OCI-LY7 (cell line): Measurements from ENCODE around the gene MAP3K20. TPM values are rescaled to one million over a fixed set of nuclear protein-coding genes. Genes with fewer than 3 reads are reported as not detected.
A peak's percentile ranks its signal among the peaks of the same experiment; 100 is the strongest.

ENCODE experiments used
- BruUV-seq: library from RNA; stranded (reverse); fragments of 400-500 nt; replicated peaks from 2 replicates; lab custom pipeline; 2021; lab: Mats Ljungman, UMichigan
- CTCF ChIA-PET: fragments of 300-600 bp; sonication (Branson Sonifier 250); formaldehyde crosslinking; loops from one replicate; lab custom pipeline; 2022; ENCODE audit warnings: antibody characterized with exemption; ENCODE audit not compliant: unreplicated experiment; lab: Charles Lee
- POLR2A ChIA-PET: fragments of 300-600 bp; sonication (Branson Sonifier 250); formaldehyde crosslinking; loops from one replicate; lab custom pipeline; 2022; ENCODE audit warnings: antibody characterized with exemption; lab: Charles Lee
- DNase-seq: peaks from one replicate; pipeline ENCODE4 v3.0.0-alpha.2; 2015; ENCODE audit warnings: low spot score
- H2AFZ ChIP-seq: fragments of 200-600 bp; sonication (generic), shearing (Covaris generic); 2 replicates; pipeline ENCODE4 v1.6.1; 2014; ENCODE audit warnings: mild to moderate bottlenecking, antibody characterized with exemption, low read length, moderate library complexity
- H3K27ac ChIP-seq: fragments of 200-600 bp; sonication (generic); 2 replicates; pipeline ENCODE4 v1.5.1; 2014; ENCODE audit warnings: mixed run types, low read depth, mild to moderate bottlenecking, moderate library complexity, low read length, inconsistent platforms; ENCODE audit not compliant: poor library complexity, severe bottlenecking
- H3K36me3 ChIP-seq: fragments of 200-600 bp; sonication (generic); 2 replicates; pipeline ENCODE4 v1.6.1; 2014; ENCODE audit warnings: mild to moderate bottlenecking, antibody characterized with exemption, low read length, moderate library complexity, mixed read lengths; ENCODE audit not compliant: insufficient read depth
- H3K4me1 ChIP-seq: fragments of 200-600 bp; sonication (generic); 2 replicates; pipeline ENCODE4 v1.5.1; 2014; ENCODE audit warnings: mild to moderate bottlenecking, low read length; ENCODE audit not compliant: insufficient read depth, poor library complexity, severe bottlenecking
- H3K4me2 ChIP-seq: fragments of 200-600 bp; sonication (generic); 2 replicates; pipeline ENCODE4 v1.6.1; 2014; ENCODE audit warnings: mild to moderate bottlenecking, low read length
- H3K4me3 ChIP-seq: fragments of 200-600 bp; sonication (generic); 2 replicates; pipeline ENCODE4 v1.5.1; 2014; ENCODE audit warnings: mild to moderate bottlenecking, low read depth, low read length; ENCODE audit not compliant: poor library complexity, severe bottlenecking
- H3K79me2 ChIP-seq: fragments of 200-600 bp; sonication (generic); 2 replicates; pipeline ENCODE4 v1.6.1; 2016; ENCODE audit warnings: low read depth, mild to moderate bottlenecking, low read length, moderate library complexity, mixed read lengths; ENCODE audit not compliant: insufficient read depth
- H3K9me2 ChIP-seq: fragments of 200-600 bp; sonication (generic); 2 replicates; pipeline ENCODE4 v1.6.1; 2016; ENCODE audit warnings: mild to moderate bottlenecking, low read length, mixed read lengths; ENCODE audit not compliant: insufficient read depth
- H3K9me3 ChIP-seq: fragments of 200-600 bp; sonication (generic); 2 replicates; pipeline ENCODE4 v1.6.1; 2014; ENCODE audit warnings: mild to moderate bottlenecking, mixed run types, low read length, mixed read lengths
- H4K20me1 ChIP-seq: fragments of 200-600 bp; sonication (generic); 2 replicates; pipeline ENCODE4 v1.6.1; 2014; ENCODE audit warnings: mild to moderate bottlenecking, antibody characterized with exemption, low read length, moderate library complexity, mixed read lengths; ENCODE audit not compliant: insufficient read depth
- EZH2phosphoT487 ChIP-seq: fragments of 200-600 bp; sonication (generic); IDR thresholded peaks from 2 replicates; pipeline ENCODE4 v1.6.1; 2018; ENCODE audit warnings: low read depth, borderline replicate concordance, mild to moderate bottlenecking, mixed run types, antibody characterized with exemption, low read length, moderate library complexity, mixed read lengths
- intact Hi-C: fragments of 100-400 bp; cut with micrococcal nuclease; formaldehyde crosslinking; loops from one replicate; pipeline ENCODE4 v1.10.0; 2022; ENCODE audit not compliant: unreplicated experiment
- total RNA-seq, 2 experiments: library from RNA; depleted of rRNA in 1 of 2; stranded (reverse); fragments of >200 nt in 1 of 2; shearing (Covaris generic) in 1 of 2; gene quantifications; 2 replicates each; pipeline ENCODE4 v1.2.3, GENCODE V29; 2014 to 2022
- TF ChIP-seq, protein P1 (sequence below): fragments of 200-600 bp; sonication (generic); conservative IDR thresholded peaks from 2 replicates; pipeline ENCODE4 v1.5.1; 2014; ENCODE audit warnings: mild to moderate bottlenecking, antibody characterized with exemption, low read length, moderate library complexity, mixed read lengths

Gene MAP3K20
- total RNA-seq, 2 experiments from 2014 or later: 8.2 to 17.9 TPM

DNA sequence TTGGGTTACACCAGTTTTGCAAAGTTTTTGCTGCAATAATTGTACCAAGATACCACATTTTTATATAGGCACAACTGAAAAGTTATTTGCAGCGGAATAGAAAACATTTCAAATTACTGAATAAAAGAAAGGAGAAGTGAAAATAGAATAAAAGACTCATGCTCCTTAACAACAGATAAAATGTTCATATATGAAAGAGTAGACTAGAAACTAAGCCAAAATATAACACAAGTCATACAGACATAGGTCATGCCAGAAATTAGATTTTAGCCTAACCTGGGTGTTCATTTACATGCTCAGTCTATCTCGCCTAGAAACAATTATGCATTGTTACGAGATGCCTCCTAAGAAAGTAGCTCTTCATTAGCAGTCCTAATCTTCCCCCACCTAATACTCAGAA, 16.4 kb upstream of the MAP3K20 start:
- POLR2A ChIA-PET: interaction anchor here (0.6 to 2.8 kb wide), 4 partner anchors 12 to 24 kb away, joined by 3 to 12 read pairs (median 4); no protein-coding TSS in a partner anchor
- Histone ChIP-seq H4K20me1 (no peaks in the 10 kb centered on the region), H3K4me1 (peaks cover 23% of the 10 kb centered on the region), H3K36me3 (no peaks in the 10 kb centered on the region), H3K9me3 (no peaks in the 10 kb centered on the region), H3K4me2 (peak overlapping the region; percentile 57), H3K79me2 (no peaks in the 10 kb centered on the region), H3K27ac (peak overlapping the region; percentile 57), H3K9me2 (no peaks in the 10 kb centered on the region), H3K4me3 (peak overlapping the region; percentile 20), H2AFZ (peak overlapping the region; percentile 98)
- intact Hi-C loops: no loop called here
- DNase-seq: peak; percentile 18
- TF ChIP-seq, protein P1, sequence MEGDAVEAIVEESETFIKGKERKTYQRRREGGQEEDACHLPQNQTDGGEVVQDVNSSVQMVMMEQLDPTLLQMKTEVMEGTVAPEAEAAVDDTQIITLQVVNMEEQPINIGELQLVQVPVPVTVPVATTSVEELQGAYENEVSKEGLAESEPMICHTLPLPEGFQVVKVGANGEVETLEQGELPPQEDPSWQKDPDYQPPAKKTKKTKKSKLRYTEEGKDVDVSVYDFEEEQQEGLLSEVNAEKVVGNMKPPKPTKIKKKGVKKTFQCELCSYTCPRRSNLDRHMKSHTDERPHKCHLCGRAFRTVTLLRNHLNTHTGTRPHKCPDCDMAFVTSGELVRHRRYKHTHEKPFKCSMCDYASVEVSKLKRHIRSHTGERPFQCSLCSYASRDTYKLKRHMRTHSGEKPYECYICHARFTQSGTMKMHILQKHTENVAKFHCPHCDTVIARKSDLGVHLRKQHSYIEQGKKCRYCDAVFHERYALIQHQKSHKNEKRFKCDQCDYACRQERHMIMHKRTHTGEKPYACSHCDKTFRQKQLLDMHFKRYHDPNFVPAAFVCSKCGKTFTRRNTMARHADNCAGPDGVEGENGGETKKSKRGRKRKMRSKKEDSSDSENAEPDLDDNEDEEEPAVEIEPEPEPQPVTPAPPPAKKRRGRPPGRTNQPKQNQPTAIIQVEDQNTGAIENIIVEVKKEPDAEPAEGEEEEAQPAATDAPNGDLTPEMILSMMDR: no peak
- no peak for TF ChIP-seq EZH2phosphoT487
- CTCF ChIA-PET: interaction anchor here (1.7 kb wide), 1 partner anchor 16 kb away, joined by 5 read pairs; the partner anchor contains the start of gene MAP3K20
- no TSS peak for BruUV-seq

DNA sequence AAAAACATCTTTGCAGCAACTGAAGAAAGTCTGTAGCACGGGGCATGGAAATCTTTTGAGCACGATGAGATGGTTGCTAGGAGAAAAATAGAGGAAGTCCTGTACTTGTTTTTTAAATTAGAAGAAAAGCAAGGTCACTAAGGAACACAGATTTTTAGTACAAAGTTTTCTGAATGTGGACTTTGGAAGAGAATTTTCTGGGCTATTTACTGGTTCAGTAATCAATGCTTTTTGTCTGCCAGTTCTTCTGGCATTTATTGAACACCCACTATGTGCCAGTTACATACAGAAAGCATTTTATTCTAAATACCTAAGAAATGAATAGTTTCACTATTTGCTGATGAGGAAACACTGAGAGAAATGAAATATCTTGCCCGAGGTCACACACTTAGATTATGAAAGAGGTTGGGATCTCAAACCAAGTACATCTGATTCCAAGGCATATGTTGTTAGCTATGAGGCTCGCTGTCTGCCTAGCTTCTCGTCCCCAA, 15.6 kb upstream of the MAP3K20 start:
- peak overlapping the region; percentile 98 for H2AFZ ChIP-seq
- intact Hi-C loops: no loop called here
- no peaks in the 10 kb centered on the region for H3K36me3 ChIP-seq
- H3K27ac ChIP-seq: peak overlapping the region; percentile 57
- H3K9me3 ChIP-seq: no peaks in the 10 kb centered on the region
- TF ChIP-seq EZH2phosphoT487: no peak
- TF ChIP-seq, protein P1: no peak
- no peaks in the 10 kb centered on the region for H3K9me2 ChIP-seq
- ChIA-PET CTCF (no interaction called here), POLR2A (interaction anchor here (1.5 to 2.8 kb wide), 3 partner anchors 13 to 18 kb away, joined by 4 to 12 read pairs (median 6); no protein-coding TSS in a partner anchor)
- peak overlapping the region; percentile 20 for H3K4me3 ChIP-seq
- H3K79me2 ChIP-seq: no peaks in the 10 kb centered on the region
- peak; percentile 17 for DNase-seq
- H3K4me2 ChIP-seq: peak overlapping the region; percentile 57
- BruUV-seq: no TSS peak
- H4K20me1 ChIP-seq: no peaks in the 10 kb centered on the region
- H3K4me1 ChIP-seq: peaks cover 23% of the 10 kb centered on the region

DNA sequence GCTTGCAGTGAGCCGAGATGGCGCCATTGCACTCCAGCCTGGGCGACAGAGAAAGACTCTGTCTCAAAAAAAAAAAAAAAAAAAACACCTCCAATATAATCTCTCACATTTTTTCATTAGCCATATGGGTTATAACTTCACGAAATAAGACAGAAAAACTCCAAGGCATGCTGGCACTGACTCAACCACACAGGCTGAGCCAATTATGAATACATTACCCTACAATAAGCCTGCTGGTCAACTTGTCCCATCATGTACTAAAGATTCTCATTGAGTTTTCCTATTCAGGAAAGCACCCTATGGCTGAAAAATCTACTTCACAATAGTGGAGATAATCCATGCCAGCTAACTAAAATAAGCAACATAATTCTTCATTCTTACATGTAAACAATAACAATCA, 12.8 kb upstream of the MAP3K20 start:
- ChIA-PET CTCF (no interaction called here), POLR2A (interaction anchor here (0.6 to 1.0 kb wide), 2 partner anchors 9 to 356 kb away, joined by 3 to 5 read pairs; no protein-coding TSS in a partner anchor)
- no peaks in the 10 kb centered on the region for H4K20me1 ChIP-seq
- peaks cover 23% of the 10 kb centered on the region for H3K4me1 ChIP-seq
- no peaks in the 10 kb centered on the region for H3K9me2 ChIP-seq
- H3K79me2 ChIP-seq: no peaks in the 10 kb centered on the region
- H3K36me3 ChIP-seq: no peaks in the 10 kb centered on the region
- no peak overlapping the region for H3K27ac ChIP-seq
- DNase-seq: no peak
- intact Hi-C loops: no loop called here
- no peak overlapping the region for H2AFZ ChIP-seq
- H3K9me3 ChIP-seq: no peaks in the 10 kb centered on the region
- no TSS peak for BruUV-seq
- no peak overlapping the region for H3K4me2 ChIP-seq
- TF ChIP-seq, protein P1: no peak
- no peak for TF ChIP-seq EZH2phosphoT487
- H3K4me3 ChIP-seq: no peak overlapping the region
